Fibroblast of lung (primary cell): ENCODE data around the gene RDH5.

Experiments used
- CTCF ChIP-seq, 2 donors: IDR thresholded peaks in 1 of 2; conservative IDR thresholded peaks in 1 of 2; 1 replicate in 1 of 2; 2 replicates in 1 of 2; pipeline ENCODE4 v1.5.1; 2011 to 2012; ENCODE audit warnings: low read length in 2 of 2, control low read depth in 1 of 2, inconsistent platforms in 1 of 2, low read depth in 1 of 2, mild to moderate bottlenecking in 1 of 2
- EZH2 ChIP-seq: IDR thresholded peaks from 2 replicates; pipeline ENCODE4 v1.5.1; 2012; ENCODE audit warnings: low read length, control low read depth, mild to moderate bottlenecking; ENCODE audit errors: missing control alignments

GRCh38 chr12:55713721-55714120, 6.5 kb upstream of the RDH5 start:
- no peak for TF ChIP-seq CTCF (conservative IDR thresholded peaks at IDR 0.05 in 1 of 2, IDR thresholded peaks at IDR 0.05 in 1 of 2; ENCODE audit: low read depth in 1 of 2, low read length in 2 of 2)
- no peak for TF ChIP-seq EZH2
